ENCODE measurements around the gene NTN1.

NTN1 gene

GRCh38 chr17:9270921-9271320 lies 249.6 kb downstream of the NTN1 start:
- Histone ChIP-seq H3K27ac (ENCODE audit: low read depth, low read length) (no peak overlapping the region), H3K36me3 (ENCODE audit: low read length) (no peaks in the 10 kb centered on the region)

GRCh38 chr17:9271989-9272388 lies 250.7 kb downstream of the NTN1 start:
- Histone ChIP-seq H3F3A (ENCODE audit: insufficient read depth) (no peaks in the 10 kb centered on the region), H2AFZ (ENCODE audit: low read depth, low read length, severe bottlenecking) (no peak overlapping the region), H3K36me3 (ENCODE audit: low read length) (no peaks in the 10 kb centered on the region), H3K9ac (ENCODE audit: low read length) (no peak overlapping the region), H3K4me3 (ENCODE audit: insufficient read depth, low read length, poor library complexity, severe bottlenecking) (no peak overlapping the region), H3K79me2 (ENCODE audit: insufficient read depth, low read length) (no peaks in the 10 kb centered on the region), H3K9me3 (ENCODE audit: insufficient read depth, low read length) (no peaks in the 10 kb centered on the region), H3K27me3 (ENCODE audit: low read length) (no peaks in the 10 kb centered on the region), H4K20me1 (ENCODE audit: low read depth, low read length) (no peaks in the 10 kb centered on the region), H3K9me2 (replicated peaks; ENCODE audit: insufficient read depth, low read length) (no peaks in the 10 kb centered on the region), H3K27ac (ENCODE audit: low read depth, low read length) (no peak overlapping the region), H3K4me2 (ENCODE audit: low read depth, low read length, poor library complexity, severe bottlenecking) (no peak overlapping the region)
- TF ChIP-seq CTCF (IDR thresholded peaks at IDR 0.05; ENCODE audit: insufficient read depth, low read length, poor library complexity, severe bottlenecking) (no peak), EZH2phosphoT487 (conservative IDR thresholded peaks at IDR 0.05; ENCODE audit: low read length) (no peak)

More at GRCh38 chr17:9270921-9271320, 249.6 kb downstream of the NTN1 start:
- H3K9me3 ChIP-seq (ENCODE audit: insufficient read depth, low read length) = no peaks in the 10 kb centered on the region
- H2AFZ ChIP-seq (ENCODE audit: low read depth, low read length, severe bottlenecking) = no peak overlapping the region
- no peaks in the 10 kb centered on the region for H3K79me2 ChIP-seq (ENCODE audit: insufficient read depth, low read length)
- H3F3A ChIP-seq (ENCODE audit: insufficient read depth) = no peaks in the 10 kb centered on the region
- no peak overlapping the region for H3K4me3 ChIP-seq (ENCODE audit: insufficient read depth, low read length, poor library complexity, severe bottlenecking)
- H3K9ac ChIP-seq (ENCODE audit: low read length) = no peak overlapping the region
- H3K9me2 ChIP-seq (replicated peaks; ENCODE audit: insufficient read depth, low read length) = no peaks in the 10 kb centered on the region
- no peaks in the 10 kb centered on the region for H4K20me1 ChIP-seq (ENCODE audit: low read depth, low read length)
- no peak overlapping the region for H3K4me2 ChIP-seq (ENCODE audit: low read depth, low read length, poor library complexity, severe bottlenecking)
- H3K27me3 ChIP-seq (ENCODE audit: low read length) = no peaks in the 10 kb centered on the region
- no peak for TF ChIP-seq EZH2phosphoT487 (conservative IDR thresholded peaks at IDR 0.05; ENCODE audit: low read length)
- TF ChIP-seq CTCF (IDR thresholded peaks at IDR 0.05; ENCODE audit: insufficient read depth, low read length, poor library complexity, severe bottlenecking) = no peak

GRCh38 chr17:9272501-9273200 lies 251.3 kb downstream of the NTN1 start:
- H3K4me3 ChIP-seq (ENCODE audit: insufficient read depth, low read length, poor library complexity, severe bottlenecking) = no peak overlapping the region
- H3K27me3 ChIP-seq (ENCODE audit: low read length) = no peaks in the 10 kb centered on the region
- TF ChIP-seq CTCF (IDR thresholded peaks at IDR 0.05; ENCODE audit: insufficient read depth, low read length, poor library complexity, severe bottlenecking) (no peak), EZH2phosphoT487 (conservative IDR thresholded peaks at IDR 0.05; ENCODE audit: low read length) (no peak)
- no peak overlapping the region for H2AFZ ChIP-seq (ENCODE audit: low read depth, low read length, severe bottlenecking)
- no peak overlapping the region for H3K9ac ChIP-seq (ENCODE audit: low read length)
- no peaks in the 10 kb centered on the region for H3K9me3 ChIP-seq (ENCODE audit: insufficient read depth, low read length)
- no peaks in the 10 kb centered on the region for H4K20me1 ChIP-seq (ENCODE audit: low read depth, low read length)
- no peak overlapping the region for H3K27ac ChIP-seq (ENCODE audit: low read depth, low read length)
- H3F3A ChIP-seq (ENCODE audit: insufficient read depth) = no peaks in the 10 kb centered on the region
- H3K36me3 ChIP-seq (ENCODE audit: low read length) = no peaks in the 10 kb centered on the region
- H3K9me2 ChIP-seq (replicated peaks; ENCODE audit: insufficient read depth, low read length) = no peaks in the 10 kb centered on the region
- H3K79me2 ChIP-seq (ENCODE audit: insufficient read depth, low read length) = no peaks in the 10 kb centered on the region
- no peak overlapping the region for H3K4me2 ChIP-seq (ENCODE audit: low read depth, low read length, poor library complexity, severe bottlenecking)

Measured in SU-DHL-6 (cell line).